IMR-90 (cell line): Measurements from ENCODE around the gene TRIM44. TPM values are rescaled to one million over a fixed set of nuclear protein-coding genes. Genes with fewer than 3 reads are reported as not detected.

ENCODE experiments used
- ATAC-seq: fragments of 200-7000 bp; cut with Tn5 transposase; 2 replicates; pipeline ENCODE4 v1.9.1; 2020; ENCODE audit warnings: low read depth, mild to moderate bottlenecking, moderate library complexity
- BruUV-seq: library from RNA; stranded (reverse); fragments of 400-500 nt; replicated peaks from 2 replicates; lab custom pipeline; 2021; lab: Mats Ljungman, UMichigan
- CTCF ChIA-PET: fragments of 300-600 bp; formaldehyde crosslinking; extraction: SDS; loops from one replicate; lab custom pipeline; 2021; ENCODE audit warnings: antibody characterized with exemption; lab: Yijun Ruan, JAX
- POLR2A ChIA-PET: fragments of 300-600 bp; sonication (Branson Sonifier 250); formaldehyde crosslinking; loops from one replicate; lab custom pipeline; 2022; ENCODE audit warnings: antibody characterized with exemption; ENCODE audit not compliant: unreplicated experiment; lab: Charles Lee
- DNase-seq: peaks from one replicate; pipeline ENCODE4 v3.0.0; 2013
- H2AFZ ChIP-seq: replicated peaks from 2 replicates; pipeline ENCODE3; 2013; ENCODE audit warnings: low read length, mild to moderate bottlenecking; ENCODE audit not compliant: poor library complexity
- H2AK5ac ChIP-seq: 2 replicates; pipeline ENCODE4 v1.6.1; 2013; ENCODE audit warnings: low read depth, low read length, inconsistent platforms
- H2AK9ac ChIP-seq: replicated peaks from 2 replicates; pipeline ENCODE3; 2013; ENCODE audit warnings: mild to moderate bottlenecking, low read depth, low read length, moderate library complexity; ENCODE audit not compliant: poor library complexity
- H2BK120ac ChIP-seq: 2 replicates; pipeline ENCODE4 v1.6.1; 2013; ENCODE audit warnings: low read depth, low read length, inconsistent platforms
- H2BK15ac ChIP-seq: 3 replicates; pipeline ENCODE4 v1.6.1; 2013; ENCODE audit warnings: low read depth, low read length, inconsistent platforms
- H2BK20ac ChIP-seq: 2 replicates; pipeline ENCODE4 v1.6.1; 2013; ENCODE audit warnings: low read depth, mild to moderate bottlenecking, inconsistent platforms, low read length, moderate library complexity
- H2BK5ac ChIP-seq: 2 replicates; pipeline ENCODE4 v1.6.1; 2013; ENCODE audit warnings: mild to moderate bottlenecking, low read depth, low read length, inconsistent platforms; ENCODE audit not compliant: poor library complexity, severe bottlenecking
- H3K14ac ChIP-seq: replicated peaks from 2 replicates; pipeline ENCODE4 v1.6.1; 2013; ENCODE audit warnings: low read depth, low read length, inconsistent platforms
- H3K18ac ChIP-seq: 2 replicates; pipeline ENCODE4 v1.6.1; 2013; ENCODE audit warnings: low read depth, low read length, control low read depth
- H3K23ac ChIP-seq: 2 replicates; pipeline ENCODE4 v1.6.1; 2013; ENCODE audit warnings: low read depth, low read length, inconsistent platforms
- H3K27ac ChIP-seq: 2 replicates; pipeline ENCODE4 v1.5.1; 2013; ENCODE audit warnings: mild to moderate bottlenecking, control low read depth, low read length; ENCODE audit not compliant: insufficient read depth
- H3K27me3 ChIP-seq: 2 replicates; pipeline ENCODE4 v1.6.1; 2013; ENCODE audit warnings: low read length; ENCODE audit not compliant: control insufficient read depth, insufficient read depth
- H3K36me3 ChIP-seq: 2 replicates; pipeline ENCODE4 v1.6.1; 2013; ENCODE audit warnings: low read length, mixed read lengths; ENCODE audit not compliant: control insufficient read depth, insufficient read depth
- H3K4ac ChIP-seq: 2 replicates; pipeline ENCODE4 v1.6.1; 2013; ENCODE audit warnings: low read depth, low read length, inconsistent platforms
- H3K4me1 ChIP-seq: 2 replicates; pipeline ENCODE4 v1.6.1; 2013; ENCODE audit warnings: low read length, mixed read lengths; ENCODE audit not compliant: control insufficient read depth, insufficient read depth
- H3K4me2 ChIP-seq: 2 replicates; pipeline ENCODE4 v1.6.1; 2013; ENCODE audit warnings: low read depth, mild to moderate bottlenecking, control low read depth, low read length, moderate library complexity
- H3K4me3 ChIP-seq: 2 replicates; pipeline ENCODE4 v1.5.1; 2013; ENCODE audit warnings: low read depth, mild to moderate bottlenecking, control low read depth, low read length, moderate library complexity; ENCODE audit not compliant: insufficient read depth
- H3K56ac ChIP-seq: 2 replicates; pipeline ENCODE4 v1.6.1; 2013; ENCODE audit warnings: low read length, inconsistent platforms; ENCODE audit not compliant: insufficient read depth; ENCODE audit errors: extremely low read depth
- H3K79me1 ChIP-seq, 2 experiments: 2 replicates each; pipeline ENCODE4 v1.6.1; 2013; ENCODE audit warnings: low read length in 2 of 2, inconsistent platforms in 1 of 2, low read depth in 1 of 2
- H3K9ac ChIP-seq: 2 replicates; pipeline ENCODE4 v1.6.1; 2013; ENCODE audit warnings: low read depth, low read length, control low read depth
- H3K9me1 ChIP-seq: 2 replicates; pipeline ENCODE4 v1.6.1; 2013; ENCODE audit warnings: low read length, inconsistent platforms; ENCODE audit not compliant: insufficient read depth
- H3K9me3 ChIP-seq: 2 replicates; pipeline ENCODE4 v1.6.1; 2013; ENCODE audit warnings: low read length; ENCODE audit not compliant: control insufficient read depth, insufficient read depth
- H4K20me1 ChIP-seq: 2 replicates; pipeline ENCODE4 v1.6.1; 2013; ENCODE audit warnings: low read length, inconsistent platforms; ENCODE audit not compliant: insufficient read depth
- H4K5ac ChIP-seq: 2 replicates; pipeline ENCODE4 v1.6.1; 2013; ENCODE audit warnings: mild to moderate bottlenecking, low read depth, low read length, control low read depth
- H4K8ac ChIP-seq, 2 experiments: 2 replicates each; pipeline ENCODE4 v1.6.1; 2013; ENCODE audit warnings: low read depth in 2 of 2, low read length in 2 of 2, control low read depth in 1 of 2, inconsistent platforms in 1 of 2
- H4K91ac ChIP-seq: 2 replicates; pipeline ENCODE4 v1.6.1; 2013; ENCODE audit warnings: low read depth, low read length, inconsistent platforms; ENCODE audit not compliant: insufficient read depth
- BHLHE40 ChIP-seq: fragments of 150-350 bp; IDR thresholded peaks from 2 replicates; pipeline ENCODE4 v1.6.1; 2016; ENCODE audit warnings: mild to moderate bottlenecking, low read depth, low read length
- CEBPB ChIP-seq: IDR thresholded peaks from 2 replicates; pipeline ENCODE4 v1.6.1; 2012; ENCODE audit warnings: low read depth, low read length, improper control_type of control experiment
- CHD1 ChIP-seq: IDR thresholded peaks from 2 replicates; pipeline ENCODE4 v1.6.1; 2012; ENCODE audit warnings: low read depth, low read length, improper control_type of control experiment
- FOS ChIP-seq: fragments of 150-350 bp; IDR thresholded peaks from 2 replicates; pipeline ENCODE4 v1.6.1; 2016; ENCODE audit warnings: low read depth, low read length
- MAFK ChIP-seq: IDR thresholded peaks from 2 replicates; pipeline ENCODE4 v1.6.1; 2012; ENCODE audit warnings: low read depth, low read length, improper control_type of control experiment
- NFE2L2 ChIP-seq: fragments of 150-350 bp; IDR thresholded peaks from 2 replicates; pipeline ENCODE4 v1.6.1; 2016; ENCODE audit warnings: low read depth, mild to moderate bottlenecking, low read length
- POLR2A ChIP-seq: IDR thresholded peaks from 2 replicates; pipeline ENCODE4 v1.6.1; 2012; ENCODE audit warnings: mild to moderate bottlenecking, low read depth, low read length
- RAD21 ChIP-seq: IDR thresholded peaks from 2 replicates; pipeline ENCODE4 v1.6.1; 2012; ENCODE audit warnings: low read length, improper control_type of control experiment
- RCOR1 ChIP-seq: IDR thresholded peaks from 2 replicates; pipeline ENCODE4 v1.6.1; 2012; ENCODE audit warnings: mild to moderate bottlenecking, low read length, improper control_type of control experiment; ENCODE audit not compliant: insufficient replicate concordance
- RFX5 ChIP-seq: IDR thresholded peaks from 2 replicates; pipeline ENCODE4 v1.8.0; 2012; ENCODE audit warnings: low read depth, mild to moderate bottlenecking, low read length, moderate library complexity
- SMC3 ChIP-seq: fragments of 150-350 bp; IDR thresholded peaks from 2 replicates; pipeline ENCODE4 v1.6.1; 2016; ENCODE audit warnings: low read depth, mild to moderate bottlenecking, antibody characterized with exemption, low read length, moderate library complexity
- WGBS, 2 experiments: methylation state at CpG; one replicate each; pipeline versions ENCODE4 v1.1.5 to v1.1.7; 2013; ENCODE audit warnings: missing lambda C conversion rate in 2 of 2; ENCODE audit not compliant: insufficient read length in 1 of 2; ENCODE audit errors: extremely low coverage in 2 of 2; 5-methylcytosine and 5-hydroxymethylcytosine counted together
- dilution Hi-C: fragments of 300-500 bp; cut with HindIII; formaldehyde crosslinking; loops from one replicate; pipeline ENCODE4 v1.14.3; 2018; ENCODE audit warnings: low sequenced_read_pairs; ENCODE audit not compliant: unreplicated experiment
- in situ Hi-C: fragments of 300-500 bp; cut with MboI; formaldehyde crosslinking; loops from 3 replicates; pipeline ENCODE4 v1.14.3; 2019; ENCODE audit warnings: low sequenced_read_pairs, inconsistent platforms, mixed read lengths
- intact Hi-C: fragments of 100-400 bp; cut with micrococcal nuclease; formaldehyde crosslinking; loops from 2 replicates; pipeline ENCODE4 v1.10.0; 2022
- polyA plus RNA-seq, 3 experiments: library from polyadenylated mRNA; depleted of rRNA; stranded (reverse); fragments of >200 nt; gene quantifications; 2 replicates each; pipeline ENCODE4 v1.2.3, GENCODE V29; 2012; ENCODE audit warnings: low replicate concordance in 1 of 3
- total RNA-seq: library from RNA; depleted of rRNA; stranded (reverse); fragments of >200 nt; gene quantifications from 2 replicates; pipeline ENCODE4 v1.2.3, GENCODE V29; 2012
- TF ChIP-seq, protein P1 (sequence below): fragments of 150-350 bp; IDR thresholded peaks from 2 replicates; pipeline ENCODE4 v1.6.1; 2017; ENCODE audit warnings: mild to moderate bottlenecking, antibody characterized with exemption, low read length, low read depth
- TF ChIP-seq, protein P2 (sequence below): fragments of 150-350 bp; IDR thresholded peaks from 2 replicates; pipeline ENCODE4 v1.6.1; 2016; ENCODE audit warnings: low read depth, mild to moderate bottlenecking, low read length, moderate library complexity, borderline replicate concordance
- TF ChIP-seq, protein P3 (sequence below): conservative IDR thresholded peaks from 2 replicates; pipeline ENCODE4 v1.5.1; 2012; ENCODE audit warnings: mild to moderate bottlenecking, low read depth, low read length, improper control_type of control experiment

TRIM44 gene
- total and polyA plus RNA-seq, 2 of the 4 experiments (the other 2 are of a cell fraction), result 50.7 to 104 TPM

DNA sequence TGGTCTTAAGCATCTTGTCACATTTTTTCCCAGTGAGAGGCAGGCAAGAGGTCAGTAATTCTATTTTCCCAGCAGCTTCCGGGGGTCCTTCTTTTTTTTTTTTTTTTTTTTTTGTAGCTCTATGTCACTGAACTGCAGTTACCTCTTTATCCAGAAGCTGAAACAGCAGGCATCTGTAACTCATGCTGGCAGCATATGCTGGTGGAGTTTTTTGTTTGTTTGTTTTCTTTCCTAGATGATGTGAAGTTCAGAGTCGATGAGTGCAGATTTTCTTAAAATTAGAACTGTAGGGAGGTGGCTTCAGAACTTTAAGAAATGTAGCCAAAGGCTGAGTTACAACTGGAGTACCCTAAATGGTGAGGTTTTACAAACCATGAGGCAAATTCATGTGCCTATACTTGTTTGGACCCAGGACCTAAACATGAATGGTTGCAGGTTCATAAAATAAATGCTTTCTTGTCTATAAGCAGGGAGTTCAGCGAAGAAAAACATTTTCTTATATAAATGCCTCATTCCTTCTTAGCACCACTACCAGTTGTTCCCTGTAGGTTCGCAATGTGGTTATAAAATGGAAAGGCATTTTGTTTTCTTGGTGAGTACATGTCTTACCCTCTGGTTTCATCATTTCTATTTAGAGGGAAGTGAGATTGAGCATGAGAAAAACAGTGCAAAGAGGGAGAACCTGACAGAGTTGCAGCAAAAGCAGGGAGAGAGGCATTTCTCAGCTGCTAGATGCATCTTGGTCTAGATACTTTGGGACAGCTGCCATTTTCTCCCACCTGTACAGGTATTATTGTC, 84.0 kb downstream of the TRIM44 start (continued):
- no peak for TF ChIP-seq BHLHE40

DNA sequence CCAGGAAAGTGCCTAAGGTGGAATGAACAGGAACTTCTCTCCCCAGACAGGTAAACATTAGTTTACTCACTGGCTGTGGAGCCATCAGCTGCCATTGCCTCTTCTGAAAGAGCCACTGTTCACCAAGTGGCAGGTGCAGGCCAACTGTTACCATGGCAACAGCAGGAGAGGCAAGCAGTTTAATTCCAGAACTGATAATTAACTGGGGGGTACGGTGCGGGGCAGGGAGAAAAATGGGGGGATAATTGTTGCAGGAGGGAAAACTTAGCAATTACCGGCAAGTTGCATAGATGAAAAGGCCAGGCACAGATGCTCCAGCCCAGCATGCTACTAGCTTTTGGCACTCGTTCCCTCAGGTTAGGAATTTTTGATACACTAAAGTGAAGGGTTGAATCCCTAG, 85.1 kb downstream of the TRIM44 start:
- in situ Hi-C loops, result no loop called here
- Histone ChIP-seq H4K91ac (no peak overlapping the region), H3K4me3 (no peak overlapping the region), H3K27ac (no peak overlapping the region), H3K23ac (no peak overlapping the region), H3K4me2 (no peak overlapping the region), H4K5ac (no peak overlapping the region), H3K9me3 (no peaks in the 10 kb centered on the region), H3K56ac (no peak overlapping the region), H2AK5ac (no peak overlapping the region), H3K79me1 (peaks cover 16 to 39% of the 10 kb centered on the region in 2 experiments), H3K4ac (no peak overlapping the region), H3K18ac (no peak overlapping the region), H3K27me3 (no peaks in the 10 kb centered on the region), H3K36me3 (peaks cover 2% of the 10 kb centered on the region), H2BK120ac (no peak overlapping the region), H3K14ac (no peak overlapping the region), H4K20me1 (no peaks in the 10 kb centered on the region; the same call in 1 of the 2 replicates), H3K9ac (no peak overlapping the region), H2AFZ (no peak overlapping the region), H2BK5ac (no peak overlapping the region), H3K9me1 (peaks cover 5% of the 10 kb centered on the region; the same call in 1 of the 2 replicates), H2BK20ac (no peak overlapping the region), H2BK15ac (no peak overlapping the region), H2AK9ac (no peak overlapping the region), H3K4me1 (peaks cover 6% of the 10 kb centered on the region; the same call in 1 of the 2 replicates), H4K8ac (no peak overlapping the region)
- DNase-seq, result no peak
- ChIA-PET POLR2A (no interaction called here), CTCF (no interaction called here)
- dilution Hi-C loops, result no loop called here
- no peak for ATAC-seq
- intact Hi-C loops, result no loop called here
- 100% methylated on average over 2 of the region's 4 CpGs; no CpG with 5 or more reads in 1 of the 2 experiments for WGBS, 2 experiments
- no TSS peak for BruUV-seq
- no peak for TF ChIP-seq CHD1
- no peak for TF ChIP-seq RCOR1
- TF ChIP-seq MAFK, result no peak
- no peak for TF ChIP-seq RAD21
- no peak for TF ChIP-seq SMC3
- no peak for TF ChIP-seq FOS
- TF ChIP-seq POLR2A, result no peak
- TF ChIP-seq, protein P1, sequence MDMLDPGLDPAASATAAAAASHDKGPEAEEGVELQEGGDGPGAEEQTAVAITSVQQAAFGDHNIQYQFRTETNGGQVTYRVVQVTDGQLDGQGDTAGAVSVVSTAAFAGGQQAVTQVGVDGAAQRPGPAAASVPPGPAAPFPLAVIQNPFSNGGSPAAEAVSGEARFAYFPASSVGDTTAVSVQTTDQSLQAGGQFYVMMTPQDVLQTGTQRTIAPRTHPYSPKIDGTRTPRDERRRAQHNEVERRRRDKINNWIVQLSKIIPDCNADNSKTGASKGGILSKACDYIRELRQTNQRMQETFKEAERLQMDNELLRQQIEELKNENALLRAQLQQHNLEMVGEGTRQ, result no peak
- no peak for TF ChIP-seq CEBPB
- no peak for TF ChIP-seq NFE2L2
- TF ChIP-seq, protein P2, sequence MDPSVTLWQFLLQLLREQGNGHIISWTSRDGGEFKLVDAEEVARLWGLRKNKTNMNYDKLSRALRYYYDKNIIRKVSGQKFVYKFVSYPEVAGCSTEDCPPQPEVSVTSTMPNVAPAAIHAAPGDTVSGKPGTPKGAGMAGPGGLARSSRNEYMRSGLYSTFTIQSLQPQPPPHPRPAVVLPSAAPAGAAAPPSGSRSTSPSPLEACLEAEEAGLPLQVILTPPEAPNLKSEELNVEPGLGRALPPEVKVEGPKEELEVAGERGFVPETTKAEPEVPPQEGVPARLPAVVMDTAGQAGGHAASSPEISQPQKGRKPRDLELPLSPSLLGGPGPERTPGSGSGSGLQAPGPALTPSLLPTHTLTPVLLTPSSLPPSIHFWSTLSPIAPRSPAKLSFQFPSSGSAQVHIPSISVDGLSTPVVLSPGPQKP, result no peak
- no peak for TF ChIP-seq RFX5
- TF ChIP-seq, protein P3, sequence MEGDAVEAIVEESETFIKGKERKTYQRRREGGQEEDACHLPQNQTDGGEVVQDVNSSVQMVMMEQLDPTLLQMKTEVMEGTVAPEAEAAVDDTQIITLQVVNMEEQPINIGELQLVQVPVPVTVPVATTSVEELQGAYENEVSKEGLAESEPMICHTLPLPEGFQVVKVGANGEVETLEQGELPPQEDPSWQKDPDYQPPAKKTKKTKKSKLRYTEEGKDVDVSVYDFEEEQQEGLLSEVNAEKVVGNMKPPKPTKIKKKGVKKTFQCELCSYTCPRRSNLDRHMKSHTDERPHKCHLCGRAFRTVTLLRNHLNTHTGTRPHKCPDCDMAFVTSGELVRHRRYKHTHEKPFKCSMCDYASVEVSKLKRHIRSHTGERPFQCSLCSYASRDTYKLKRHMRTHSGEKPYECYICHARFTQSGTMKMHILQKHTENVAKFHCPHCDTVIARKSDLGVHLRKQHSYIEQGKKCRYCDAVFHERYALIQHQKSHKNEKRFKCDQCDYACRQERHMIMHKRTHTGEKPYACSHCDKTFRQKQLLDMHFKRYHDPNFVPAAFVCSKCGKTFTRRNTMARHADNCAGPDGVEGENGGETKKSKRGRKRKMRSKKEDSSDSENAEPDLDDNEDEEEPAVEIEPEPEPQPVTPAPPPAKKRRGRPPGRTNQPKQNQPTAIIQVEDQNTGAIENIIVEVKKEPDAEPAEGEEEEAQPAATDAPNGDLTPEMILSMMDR, result no peak
